Progenitor cell of endocrine pancreas (in vitro differentiated cells): ENCODE results near the gene SLC25A31. TPM values are rescaled to one million over a fixed set of nuclear protein-coding genes. Genes with fewer than 3 reads are reported as not detected.

Experiments
- DNase-seq: peaks from one replicate; pipeline ENCODE4 v3.0.0; 2021; ENCODE audit warnings: low spot score; ENCODE audit not compliant: unreplicated experiment
- H3K27ac Mint-ChIP-seq: 2 replicates; pipeline ENCODE4 v1.8.0; 2021; ENCODE audit warnings: mild to moderate bottlenecking, moderate library complexity, mixed read lengths
- H3K27me3 Mint-ChIP-seq: 2 replicates; pipeline ENCODE4 v1.8.0; 2021; ENCODE audit warnings: mixed read lengths
- H3K36me3 Mint-ChIP-seq: 2 replicates; pipeline ENCODE4 v1.8.0; 2022; ENCODE audit warnings: mixed read lengths; ENCODE audit not compliant: insufficient read depth
- H3K4me1 Mint-ChIP-seq: 2 replicates; pipeline ENCODE4 v1.8.0; 2021; ENCODE audit warnings: low read depth, mixed read lengths
- H3K4me3 Mint-ChIP-seq: 2 replicates; pipeline ENCODE4 v1.8.0; 2021; ENCODE audit warnings: low read depth, mild to moderate bottlenecking, moderate library complexity, mixed read lengths
- H3K9me3 Mint-ChIP-seq: 2 replicates; pipeline ENCODE4 v1.8.0; 2021; ENCODE audit warnings: low read depth, mixed read lengths
- CTCF ChIP-seq: fragments of 200-600 bp; sonication (generic); IDR thresholded peaks from one replicate; pipeline ENCODE4 v1.5.0; 2021; ENCODE audit warnings: antibody characterized with exemption, mild to moderate bottlenecking; ENCODE audit not compliant: unreplicated experiment
- total RNA-seq: library from RNA; stranded (reverse); gene quantifications from 2 replicates; pipeline ENCODE4 v1.2.1, GENCODE V29; 2021

Gene SLC25A31
- total RNA-seq, 1 donor from 2014 or later, result not detected

- Mint-ChIP-seq H3K9me3 (peaks cover 9% of the 10 kb centered on the region), H3K27ac (no peak overlapping the region), H3K4me3 (no peak overlapping the region), H3K36me3 (no peaks in the 10 kb centered on the region), H3K27me3 (no peaks in the 10 kb centered on the region), H3K4me1 (no peaks in the 10 kb centered on the region)
- TF ChIP-seq CTCF, result no peak
- DNase-seq, result no peak
Observed at GRCh38 chr4:127737295-127737694, 7.1 kb downstream of the SLC25A31 start.

- no peaks in the 10 kb centered on the region for H3K4me1 Mint-ChIP-seq
- H3K27ac Mint-ChIP-seq, result no peak overlapping the region
- TF ChIP-seq CTCF, result no peak
- peaks cover 13% of the 10 kb centered on the region for H3K9me3 Mint-ChIP-seq
- no peak for DNase-seq
- H3K4me3 Mint-ChIP-seq, result no peak overlapping the region
- H3K27me3 Mint-ChIP-seq, result no peaks in the 10 kb centered on the region
- H3K36me3 Mint-ChIP-seq, result no peaks in the 10 kb centered on the region
Observed at GRCh38 chr4:127741247-127741646, 11.0 kb downstream of the SLC25A31 start.

GRCh38 chr4:127747883-127748282 is 17.7 kb downstream of the SLC25A31 start:
- no peaks in the 10 kb centered on the region for H3K27me3 Mint-ChIP-seq
- H3K4me3 Mint-ChIP-seq, result no peak overlapping the region
- TF ChIP-seq CTCF, result no peak
- no peaks in the 10 kb centered on the region for H3K4me1 Mint-ChIP-seq
- peaks cover 12% of the 10 kb centered on the region for H3K9me3 Mint-ChIP-seq
- H3K27ac Mint-ChIP-seq, result no peak overlapping the region
- no peaks in the 10 kb centered on the region for H3K36me3 Mint-ChIP-seq
- no peak for DNase-seq

- no peak for TF ChIP-seq CTCF
- Mint-ChIP-seq H3K27ac (no peak overlapping the region), H3K4me1 (no peaks in the 10 kb centered on the region)
Observed at GRCh38 chr4:127748957-127749356, 18.8 kb downstream of the SLC25A31 start.

GRCh38 chr4:127756906-127757305 is 26.7 kb downstream of the SLC25A31 start:
- Mint-ChIP-seq H3K27me3 (no peaks in the 10 kb centered on the region), H3K27ac (no peak overlapping the region), H3K4me3 (no peak overlapping the region), H3K9me3 (peaks cover 24% of the 10 kb centered on the region), H3K4me1 (no peaks in the 10 kb centered on the region), H3K36me3 (peaks cover 3% of the 10 kb centered on the region)
- DNase-seq, result no peak
- no peak for TF ChIP-seq CTCF

More at GRCh38 chr4:127748957-127749356, 18.8 kb downstream of the SLC25A31 start:
- H3K36me3 Mint-ChIP-seq, result no peaks in the 10 kb centered on the region
- H3K27me3 Mint-ChIP-seq, result no peaks in the 10 kb centered on the region
- H3K9me3 Mint-ChIP-seq, result peaks cover 13% of the 10 kb centered on the region
- DNase-seq, result no peak
- no peak overlapping the region for H3K4me3 Mint-ChIP-seq
